GM18951 (cell line): ENCODE data around the gene EXOSC5.
"Not testable (repeated sequence)": the region's sequence is repeated elsewhere in the genome, so short reads cannot be mapped to it uniquely, and the experiment has no call there.

Experiments used
- POLR2A ChIP-seq: IDR thresholded peaks from 4 replicates; pipeline ENCODE4 v1.6.1; 2011; ENCODE audit warnings: mild to moderate bottlenecking; ENCODE audit not compliant: insufficient read length, insufficient read depth; ENCODE audit errors: extremely low read depth
- in situ Hi-C: fragments of 300-500 bp; cut with MboI; formaldehyde crosslinking; loops from one replicate; pipeline ENCODE4 v1.12.0; 2022; ENCODE audit warnings: low sequenced_read_pairs, mixed read lengths, inconsistent platforms; ENCODE audit not compliant: unreplicated experiment

Gene EXOSC5

GRCh38 chr19:41420101-41420880, 23.1 kb upstream of the EXOSC5 start:
- TF ChIP-seq POLR2A: no peak
- in situ Hi-C loops: no loop called here

GRCh38 chr19:41416194-41416674, 19.1 kb upstream of the EXOSC5 start:
- TF ChIP-seq POLR2A: no peak
- in situ Hi-C loops: no loop called here

GRCh38 chr19:41415154-41415571, 18.0 kb upstream of the EXOSC5 start:
- in situ Hi-C loops: no loop called here
- no peak for TF ChIP-seq POLR2A

- in situ Hi-C loops: no loop called here
- TF ChIP-seq POLR2A: no peak
Measured at GRCh38 chr19:41414461-41414860, 17.3 kb upstream of the EXOSC5 start.

- no peak for TF ChIP-seq POLR2A
- in situ Hi-C loops: no loop called here
Measured at GRCh38 chr19:41413947-41414346, 16.8 kb upstream of the EXOSC5 start.

GRCh38 chr19:41412953-41413352, 15.8 kb upstream of the EXOSC5 start:
- no peak for TF ChIP-seq POLR2A
- in situ Hi-C loops: no loop called here

- TF ChIP-seq POLR2A: no peak
- in situ Hi-C loops: no loop called here
Measured at GRCh38 chr19:41411968-41412265, 14.8 kb upstream of the EXOSC5 start.

- in situ Hi-C loops: no loop called here
- no peak for TF ChIP-seq POLR2A
Measured at GRCh38 chr19:41411100-41411967, 14.2 kb upstream of the EXOSC5 start.

- in situ Hi-C loops: no loop called here
- TF ChIP-seq POLR2A: no peak
Measured at GRCh38 chr19:41410336-41411054, 13.3 kb upstream of the EXOSC5 start.

GRCh38 chr19:41409288-41409687, 12.1 kb upstream of the EXOSC5 start:
- in situ Hi-C loops: no loop called here
- TF ChIP-seq POLR2A: no peak

- in situ Hi-C loops: not testable (repeated sequence)
Measured at GRCh38 chr19:41408846-41409245, 11.7 kb upstream of the EXOSC5 start.

- in situ Hi-C loops: no loop called here
- TF ChIP-seq POLR2A: no peak
Measured at GRCh38 chr19:41408256-41408655, 11.1 kb upstream of the EXOSC5 start.

- in situ Hi-C loops: no loop called here
- no peak for TF ChIP-seq POLR2A
Measured at GRCh38 chr19:41407271-41407670, 10.1 kb upstream of the EXOSC5 start.
